Colonic mucosa (tissue), 4 donors: ENCODE results near the gene SH2D7. TPM values are rescaled to one million over a fixed set of nuclear protein-coding genes. Genes with fewer than 3 reads are reported as not detected.
A peak's percentile ranks its signal among the peaks of the same experiment; 100 is the strongest.

Source experiments
- DNase-seq: peaks from one replicate; pipeline ENCODE4 v3.0.0-alpha.2; 2020
- H3K27ac ChIP-seq: fragments of 200-600 bp; one replicate; pipeline ENCODE4 v1.8.0; 2021
- H3K27me3 ChIP-seq: fragments of 200-600 bp; one replicate; pipeline ENCODE4 v1.8.0; 2021
- H3K36me3 ChIP-seq: fragments of 200-600 bp; one replicate; pipeline ENCODE4 v1.8.0; 2021
- H3K4me1 ChIP-seq: fragments of 200-600 bp; one replicate; pipeline ENCODE4 v1.8.0; 2021; ENCODE audit warnings: mild to moderate bottlenecking
- H3K4me3 ChIP-seq: fragments of 200-600 bp; one replicate; pipeline ENCODE4 v1.8.0; 2021
- H3K9ac ChIP-seq, 2 donors: one replicate each; pipeline ENCODE4 v1.7.0; 2013; ENCODE audit warnings: control low read depth in 2 of 2, low read depth in 2 of 2, low read length in 2 of 2
- H3K9me3 ChIP-seq: fragments of 200-600 bp; one replicate; pipeline ENCODE4 v1.8.0; 2021
- intact Hi-C: fragments of 100-400 bp; cut with DNase I; formaldehyde crosslinking; loops from one replicate; pipeline ENCODE4 v1.14.1; 2022
- total RNA-seq, 2 donors: library from RNA; stranded (reverse); fragmentation: NEBNext Ultra II Directional in 1 of 2; extraction: Animal tissue kit (Norgen Biotek cat#: 25700) in 1 of 2; gene quantifications; one replicate each; pipeline ENCODE4 v1.2.1, GENCODE V29; 2021
- TF ChIP-seq, protein P1 (sequence below): fragments of 200-600 bp; IDR thresholded peaks from one replicate; pipeline ENCODE4 v1.8.0; 2022; ENCODE audit warnings: antibody characterized with exemption, mild to moderate bottlenecking
- donor health status: healthy.
- donor health status: DM: no; HTN: no; CAD: no.
- donor health status: DM: no; HTN: no; CAD: no.

The SH2D7 gene
- total RNA-seq, 2 donors from 2014 or later: 0.58 to 1.6 TPM

- Histone ChIP-seq H3K9ac (peak overlapping the region in 1 of 2 donors; percentile 67), H3K4me3 (no peak overlapping the region), H3K27me3 (no peaks in the 10 kb centered on the region), H3K27ac (peak overlapping the region; percentile 65), H3K9me3 (no peaks in the 10 kb centered on the region), H3K36me3 (no peaks in the 10 kb centered on the region), H3K4me1 (peaks cover 35% of the 10 kb centered on the region)
- TF ChIP-seq, protein P1, sequence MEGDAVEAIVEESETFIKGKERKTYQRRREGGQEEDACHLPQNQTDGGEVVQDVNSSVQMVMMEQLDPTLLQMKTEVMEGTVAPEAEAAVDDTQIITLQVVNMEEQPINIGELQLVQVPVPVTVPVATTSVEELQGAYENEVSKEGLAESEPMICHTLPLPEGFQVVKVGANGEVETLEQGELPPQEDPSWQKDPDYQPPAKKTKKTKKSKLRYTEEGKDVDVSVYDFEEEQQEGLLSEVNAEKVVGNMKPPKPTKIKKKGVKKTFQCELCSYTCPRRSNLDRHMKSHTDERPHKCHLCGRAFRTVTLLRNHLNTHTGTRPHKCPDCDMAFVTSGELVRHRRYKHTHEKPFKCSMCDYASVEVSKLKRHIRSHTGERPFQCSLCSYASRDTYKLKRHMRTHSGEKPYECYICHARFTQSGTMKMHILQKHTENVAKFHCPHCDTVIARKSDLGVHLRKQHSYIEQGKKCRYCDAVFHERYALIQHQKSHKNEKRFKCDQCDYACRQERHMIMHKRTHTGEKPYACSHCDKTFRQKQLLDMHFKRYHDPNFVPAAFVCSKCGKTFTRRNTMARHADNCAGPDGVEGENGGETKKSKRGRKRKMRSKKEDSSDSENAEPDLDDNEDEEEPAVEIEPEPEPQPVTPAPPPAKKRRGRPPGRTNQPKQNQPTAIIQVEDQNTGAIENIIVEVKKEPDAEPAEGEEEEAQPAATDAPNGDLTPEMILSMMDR: no peak
- DNase-seq: peak; percentile 76
- intact Hi-C loops: no loop called here
These were observed 36.2 kb upstream of the SH2D7 start for GRCh38 chr15:78055919-78056713.

DNA sequence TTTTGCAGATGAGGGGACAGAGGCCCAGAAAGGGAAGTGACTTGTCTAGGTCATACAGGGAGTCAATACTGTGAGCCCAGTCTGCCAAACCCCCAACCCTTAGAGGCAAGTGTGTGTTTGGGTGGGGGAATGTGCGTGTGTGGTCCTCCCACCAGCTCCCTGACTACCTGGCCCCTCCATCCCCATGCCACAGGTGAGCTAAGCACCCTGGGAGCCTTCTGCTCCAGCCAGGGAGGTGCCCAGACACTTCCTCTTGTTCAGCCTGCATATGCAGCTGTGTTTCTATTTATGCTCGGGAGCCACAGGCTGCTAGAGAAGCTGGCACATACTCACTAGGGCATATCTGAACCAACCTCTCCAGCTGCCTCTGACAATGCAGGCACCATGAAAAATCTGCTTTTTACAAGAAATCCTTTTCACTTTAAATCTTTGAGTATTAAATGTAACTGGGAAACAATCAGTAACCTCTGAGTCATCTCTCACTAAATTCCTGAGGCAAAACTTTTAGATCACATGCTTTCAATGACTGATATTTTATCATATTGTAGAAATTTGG lies 35.6 kb upstream of the SH2D7 start:
- H3K9ac ChIP-seq: peak overlapping the region in 1 of 2 donors; percentile 67
- peaks cover 32% of the 10 kb centered on the region for H3K4me1 ChIP-seq
- H3K36me3 ChIP-seq: no peaks in the 10 kb centered on the region
- H3K4me3 ChIP-seq: no peak overlapping the region
- TF ChIP-seq, protein P1: no peak
- no peaks in the 10 kb centered on the region for H3K27me3 ChIP-seq
- DNase-seq: no peak
- H3K9me3 ChIP-seq: no peaks in the 10 kb centered on the region
- H3K27ac ChIP-seq: peak overlapping the region; percentile 65
- intact Hi-C loops: no loop called here

DNA sequence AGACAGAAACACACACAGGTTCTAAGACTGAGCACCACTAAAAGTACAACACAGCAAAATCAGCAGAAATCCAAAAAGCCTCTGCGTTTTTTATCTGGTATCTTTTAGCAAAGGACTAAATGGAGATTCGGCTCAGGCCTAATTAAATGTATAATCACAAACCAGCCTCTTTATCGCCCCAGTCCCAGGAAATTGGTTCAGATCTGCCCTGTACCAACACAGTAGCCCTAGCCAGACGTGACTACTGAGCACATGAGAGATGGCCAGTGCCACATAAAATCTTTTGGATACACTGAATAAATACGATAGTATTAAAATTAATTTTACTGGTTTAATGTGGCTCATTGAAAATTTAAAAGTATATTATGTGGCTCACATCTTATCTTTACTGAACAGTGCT lies 34.6 kb upstream of the SH2D7 start:
- no peak overlapping the region for H3K9ac ChIP-seq
- peaks cover 36% of the 10 kb centered on the region for H3K4me1 ChIP-seq
- TF ChIP-seq, protein P1: no peak
- H3K36me3 ChIP-seq: no peaks in the 10 kb centered on the region
- no peaks in the 10 kb centered on the region for H3K9me3 ChIP-seq
- intact Hi-C loops: no loop called here
- no peak overlapping the region for H3K27ac ChIP-seq
- no peak overlapping the region for H3K4me3 ChIP-seq
- no peaks in the 10 kb centered on the region for H3K27me3 ChIP-seq
- DNase-seq: no peak

GRCh38 chr15:78058401-78058935 lies 33.9 kb upstream of the SH2D7 start:
- Histone ChIP-seq H3K27ac (peak overlapping the region; percentile 35), H3K9ac (no peak overlapping the region), H3K27me3 (no peaks in the 10 kb centered on the region), H3K9me3 (no peaks in the 10 kb centered on the region), H3K4me1 (peaks cover 37% of the 10 kb centered on the region), H3K36me3 (no peaks in the 10 kb centered on the region), H3K4me3 (no peak overlapping the region)
- no peak for DNase-seq
- intact Hi-C loops: no loop called here
- TF ChIP-seq, protein P1: no peak

DNA sequence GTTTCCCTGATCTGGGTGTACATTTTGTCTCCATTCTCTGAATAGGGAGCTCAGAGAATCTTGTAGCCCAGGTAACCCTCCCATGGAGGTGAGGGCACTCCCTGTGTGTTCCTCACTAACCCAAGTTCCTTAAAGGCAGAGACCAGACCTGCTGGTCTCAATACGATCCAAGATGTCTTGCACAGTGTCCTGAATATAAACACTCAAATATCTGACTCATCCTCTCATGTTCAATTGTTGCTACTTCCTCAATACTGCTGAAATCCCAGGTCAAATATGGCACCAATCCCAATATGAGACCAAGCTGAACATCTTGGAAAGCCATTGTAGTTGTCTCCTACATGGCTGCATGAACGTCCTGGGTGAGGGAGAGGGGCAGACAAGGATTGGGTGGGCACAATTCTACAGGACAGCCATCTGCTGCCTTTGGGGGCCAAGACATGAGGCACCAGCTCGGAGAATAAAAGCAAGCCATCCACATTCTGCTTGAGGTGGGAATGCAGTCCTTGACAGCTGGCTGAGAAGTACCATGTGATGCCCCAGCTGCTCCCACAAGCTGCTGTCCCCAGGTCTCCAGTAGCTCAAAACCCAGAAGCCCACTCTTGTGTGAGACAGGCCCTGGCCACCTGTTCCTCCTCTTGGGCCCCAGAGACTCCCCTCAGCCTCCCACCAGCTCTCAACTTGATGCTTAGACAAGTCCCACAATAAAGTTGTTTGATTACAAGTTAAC lies 33.1 kb upstream of the SH2D7 start:
- peaks cover 37% of the 10 kb centered on the region for H3K4me1 ChIP-seq
- H3K9me3 ChIP-seq: no peaks in the 10 kb centered on the region
- DNase-seq: no peak
- no peak overlapping the region for H3K4me3 ChIP-seq
- H3K27me3 ChIP-seq: no peaks in the 10 kb centered on the region
- H3K36me3 ChIP-seq: no peaks in the 10 kb centered on the region
- intact Hi-C loops: no loop called here
- H3K27ac ChIP-seq: peak overlapping the region; percentile 35
- no peak overlapping the region for H3K9ac ChIP-seq
- TF ChIP-seq, protein P1: no peak
